A549 (cell line): ENCODE results near the gene GPR35.

Source experiments
- ELK1 ChIP-seq: fragments of 150-350 bp; IDR thresholded peaks from 2 replicates; pipeline ENCODE4 v1.6.1; 2014; ENCODE audit warnings: low read depth, mild to moderate bottlenecking, low read length
- EP300 ChIP-seq, 2 experiments: fragments of >200 bp; sonication (Bioruptor Twin); formaldehyde crosslinking; IDR thresholded peaks; 2 replicates in 1 of 2; 3 replicates in 1 of 2; pipeline ENCODE4 v1.6.1; 2016 to 2017
- NPAS2 ChIP-seq: fragments of 250-450 bp; sonication (Bioruptor Pico); IDR thresholded peaks from 2 replicates; pipeline ENCODE4 v1.8.0; 2022; ENCODE audit warnings: mild to moderate bottlenecking, moderate library complexity, borderline replicate concordance
- TF ChIP-seq, protein P1 (sequence below): fragments of >200 bp; sonication (Bioruptor Twin); formaldehyde crosslinking; IDR thresholded peaks from 3 replicates; pipeline ENCODE4 v1.5.1; 2016

- no peak for TF ChIP-seq ELK1
- TF ChIP-seq NPAS2, result no peak
- TF ChIP-seq EP300 (IDR thresholded peaks at IDR 0.05), result no peak
- TF ChIP-seq, protein P1, sequence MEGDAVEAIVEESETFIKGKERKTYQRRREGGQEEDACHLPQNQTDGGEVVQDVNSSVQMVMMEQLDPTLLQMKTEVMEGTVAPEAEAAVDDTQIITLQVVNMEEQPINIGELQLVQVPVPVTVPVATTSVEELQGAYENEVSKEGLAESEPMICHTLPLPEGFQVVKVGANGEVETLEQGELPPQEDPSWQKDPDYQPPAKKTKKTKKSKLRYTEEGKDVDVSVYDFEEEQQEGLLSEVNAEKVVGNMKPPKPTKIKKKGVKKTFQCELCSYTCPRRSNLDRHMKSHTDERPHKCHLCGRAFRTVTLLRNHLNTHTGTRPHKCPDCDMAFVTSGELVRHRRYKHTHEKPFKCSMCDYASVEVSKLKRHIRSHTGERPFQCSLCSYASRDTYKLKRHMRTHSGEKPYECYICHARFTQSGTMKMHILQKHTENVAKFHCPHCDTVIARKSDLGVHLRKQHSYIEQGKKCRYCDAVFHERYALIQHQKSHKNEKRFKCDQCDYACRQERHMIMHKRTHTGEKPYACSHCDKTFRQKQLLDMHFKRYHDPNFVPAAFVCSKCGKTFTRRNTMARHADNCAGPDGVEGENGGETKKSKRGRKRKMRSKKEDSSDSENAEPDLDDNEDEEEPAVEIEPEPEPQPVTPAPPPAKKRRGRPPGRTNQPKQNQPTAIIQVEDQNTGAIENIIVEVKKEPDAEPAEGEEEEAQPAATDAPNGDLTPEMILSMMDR, result no peak
Measured at GRCh38 chr2:240624950-240625621, at the start of gene GPR35.
